Measurements from ENCODE around the gene ATP4B.

Gene ATP4B

DNA sequence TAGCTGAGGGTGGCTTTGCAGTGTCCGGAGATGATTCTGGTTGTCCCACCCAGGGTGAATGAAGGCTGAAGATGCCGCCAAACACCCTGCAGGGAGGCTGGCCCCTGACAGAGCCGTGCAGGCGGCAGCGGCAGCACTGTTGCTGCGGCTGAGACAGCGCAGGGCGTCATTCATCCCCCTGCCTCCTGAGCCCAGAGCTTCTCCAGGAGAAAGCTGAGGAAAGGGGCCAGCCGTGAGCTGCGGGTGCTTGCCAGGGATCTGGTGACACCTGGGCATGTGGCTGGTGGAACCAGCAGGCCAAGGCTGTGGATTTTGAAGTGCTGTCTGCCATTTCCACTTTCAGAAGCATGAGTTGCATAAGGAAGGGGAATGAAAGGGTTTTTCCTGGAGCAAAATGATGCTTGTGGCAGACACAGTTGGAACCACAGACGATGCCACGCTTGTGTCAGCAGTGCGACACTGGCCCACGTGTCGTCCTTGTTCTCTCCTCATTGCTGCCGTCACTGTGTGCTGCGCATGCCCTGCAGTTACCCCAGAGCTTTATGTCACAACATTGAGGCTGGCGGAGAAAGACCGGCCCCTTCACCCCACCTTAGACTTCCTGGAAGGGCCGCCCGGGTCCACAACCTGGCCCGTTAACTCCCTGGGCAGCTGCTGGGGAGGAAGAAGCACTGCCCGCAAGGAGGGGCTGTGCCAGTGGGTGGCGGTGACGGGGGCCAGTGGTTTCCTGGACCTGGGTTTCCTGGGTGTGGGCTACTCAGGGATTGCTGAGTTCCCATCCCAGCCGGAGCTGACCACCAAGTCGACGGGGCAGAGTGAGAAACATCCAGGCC, 50.7 kb downstream of the ATP4B start:
- Histone ChIP-seq H3K36me3 (ENCODE audit: insufficient read depth, low read length) (peaks cover 6% of the 10 kb centered on the region), H3K9me3 (ENCODE audit: control insufficient read depth, insufficient read depth, low read length) (no peaks in the 10 kb centered on the region), H3K9ac (ENCODE audit: low read depth, low read length) (no peak overlapping the region), H3K4me1 (ENCODE audit: insufficient read depth, low read length) (no peaks in the 10 kb centered on the region)

DNA sequence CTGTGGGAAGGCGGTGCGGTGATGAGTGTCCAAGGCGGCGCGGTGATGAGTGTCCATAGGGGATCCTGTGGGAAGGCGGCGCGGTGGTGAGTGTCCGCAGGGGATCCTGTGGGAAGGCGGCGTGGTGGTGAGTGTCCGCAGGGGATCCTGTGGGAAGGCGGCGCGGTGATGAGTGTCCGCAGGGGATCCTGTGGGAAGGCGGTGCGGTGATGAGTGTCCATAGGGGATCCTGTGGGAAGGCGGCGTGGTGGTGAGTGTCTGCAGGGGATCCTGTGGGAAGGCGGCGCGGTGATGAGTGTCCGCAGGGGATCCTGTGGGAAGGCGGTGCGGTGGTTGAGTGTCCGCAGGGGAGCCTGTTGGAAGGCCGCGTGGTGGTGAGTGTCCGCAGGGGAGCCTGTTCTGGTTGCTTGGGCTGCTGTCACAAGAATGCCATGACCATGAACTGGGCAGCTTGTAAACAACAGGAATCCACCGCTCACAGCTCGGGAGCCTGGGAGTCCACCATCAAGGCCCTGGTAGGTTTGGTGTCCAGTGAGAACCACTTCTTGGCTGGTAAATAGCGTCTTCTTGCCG, 52.0 kb downstream of the ATP4B start:
- Histone ChIP-seq H3K9me3 (ENCODE audit: control insufficient read depth, insufficient read depth, low read length) (no peaks in the 10 kb centered on the region), H3K9ac (ENCODE audit: low read depth, low read length) (no peak overlapping the region), H3K4me1 (ENCODE audit: insufficient read depth, low read length) (no peaks in the 10 kb centered on the region), H3K36me3 (ENCODE audit: insufficient read depth, low read length) (no peaks in the 10 kb centered on the region; the same call in 1 of the 2 replicates)

DNA sequence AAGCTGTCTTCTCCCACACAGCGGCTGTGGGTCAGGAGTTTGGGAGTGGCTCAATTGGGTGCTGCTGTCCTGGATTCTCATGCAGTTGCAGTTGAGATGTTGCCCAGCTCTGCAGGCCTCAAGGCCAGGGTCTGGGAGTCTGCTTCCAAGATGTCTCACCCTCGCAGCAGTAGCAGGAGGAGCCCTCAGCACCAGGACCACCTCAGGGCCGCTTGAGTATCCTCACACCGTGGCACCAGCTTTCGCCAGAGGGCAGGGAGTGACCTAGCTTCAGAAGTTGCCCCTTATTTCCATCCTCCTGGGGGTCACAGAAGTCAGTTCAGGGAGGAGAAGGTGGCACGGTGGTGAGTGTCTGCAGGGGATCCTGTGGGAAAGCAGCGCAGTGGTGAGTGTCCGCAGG, 52.5 kb downstream of the ATP4B start:
- Histone ChIP-seq H3K9ac (ENCODE audit: low read depth, low read length) (no peak overlapping the region), H3K4me1 (ENCODE audit: insufficient read depth, low read length) (no peaks in the 10 kb centered on the region), H3K36me3 (ENCODE audit: insufficient read depth, low read length) (no peaks in the 10 kb centered on the region; the same call in 1 of the 2 replicates), H3K9me3 (ENCODE audit: control insufficient read depth, insufficient read depth, low read length) (no peaks in the 10 kb centered on the region)

DNA sequence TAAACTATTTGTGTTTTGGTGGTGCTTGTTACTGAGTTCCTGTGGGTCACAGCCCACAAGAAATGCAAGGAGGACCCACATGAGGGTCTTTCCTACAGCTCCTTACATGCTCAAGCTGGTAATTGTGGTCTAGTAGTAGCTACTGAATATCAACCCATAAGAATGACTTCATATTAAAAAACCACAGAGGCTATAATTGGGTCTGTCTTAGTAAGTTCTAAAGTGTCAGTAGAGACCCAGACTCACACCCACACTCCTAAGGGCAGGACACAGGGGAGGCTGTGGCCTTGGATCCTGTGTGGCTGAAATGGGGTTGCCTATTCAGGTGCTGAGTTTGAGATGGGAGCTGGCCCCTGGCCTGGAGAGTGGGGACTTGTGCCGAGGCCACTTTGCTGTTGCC, 53.8 kb downstream of the ATP4B start:
- Histone ChIP-seq H3K9ac (ENCODE audit: low read depth, low read length) (no peak overlapping the region), H3K36me3 (ENCODE audit: insufficient read depth, low read length) (peaks cover 5% of the 10 kb centered on the region), H3K4me1 (ENCODE audit: insufficient read depth, low read length) (no peaks in the 10 kb centered on the region), H3K9me3 (ENCODE audit: control insufficient read depth, insufficient read depth, low read length) (no peaks in the 10 kb centered on the region)

DNA sequence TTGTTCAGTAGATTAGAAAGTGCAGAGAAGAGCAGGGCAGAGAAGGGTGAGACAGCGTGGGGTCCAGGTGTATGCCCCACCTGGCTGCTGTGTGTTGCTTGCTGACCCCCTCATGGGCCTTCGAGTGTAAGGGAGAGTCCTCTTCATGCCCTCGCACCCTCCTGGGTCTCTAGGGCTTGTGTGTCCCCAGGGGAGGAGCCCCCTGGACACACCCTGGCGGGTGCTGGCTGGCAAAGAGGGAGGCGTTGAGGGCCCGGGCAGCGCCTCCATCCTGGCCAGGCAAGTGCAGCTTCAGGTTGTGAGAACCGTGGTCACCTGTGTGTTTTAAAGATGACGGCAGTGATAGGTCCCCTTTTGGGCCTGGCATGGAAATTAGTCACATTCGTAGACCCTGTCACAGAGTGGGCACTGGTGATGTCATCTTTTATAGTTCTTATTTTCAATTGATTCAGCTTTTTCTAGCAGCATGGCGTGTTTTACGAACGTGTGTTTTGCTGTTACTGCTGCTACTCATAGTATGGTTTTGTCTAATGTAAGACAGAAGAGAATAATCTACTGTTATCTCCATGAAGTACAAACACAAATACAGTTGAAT, 54.8 kb downstream of the ATP4B start:
- no peak overlapping the region for H3K9ac ChIP-seq (ENCODE audit: low read depth, low read length)
- no peaks in the 10 kb centered on the region for H3K9me3 ChIP-seq (ENCODE audit: control insufficient read depth, insufficient read depth, low read length)
- peaks cover 9% of the 10 kb centered on the region for H3K36me3 ChIP-seq (ENCODE audit: insufficient read depth, low read length)
- H3K4me1 ChIP-seq (ENCODE audit: insufficient read depth, low read length), result no peaks in the 10 kb centered on the region

DNA sequence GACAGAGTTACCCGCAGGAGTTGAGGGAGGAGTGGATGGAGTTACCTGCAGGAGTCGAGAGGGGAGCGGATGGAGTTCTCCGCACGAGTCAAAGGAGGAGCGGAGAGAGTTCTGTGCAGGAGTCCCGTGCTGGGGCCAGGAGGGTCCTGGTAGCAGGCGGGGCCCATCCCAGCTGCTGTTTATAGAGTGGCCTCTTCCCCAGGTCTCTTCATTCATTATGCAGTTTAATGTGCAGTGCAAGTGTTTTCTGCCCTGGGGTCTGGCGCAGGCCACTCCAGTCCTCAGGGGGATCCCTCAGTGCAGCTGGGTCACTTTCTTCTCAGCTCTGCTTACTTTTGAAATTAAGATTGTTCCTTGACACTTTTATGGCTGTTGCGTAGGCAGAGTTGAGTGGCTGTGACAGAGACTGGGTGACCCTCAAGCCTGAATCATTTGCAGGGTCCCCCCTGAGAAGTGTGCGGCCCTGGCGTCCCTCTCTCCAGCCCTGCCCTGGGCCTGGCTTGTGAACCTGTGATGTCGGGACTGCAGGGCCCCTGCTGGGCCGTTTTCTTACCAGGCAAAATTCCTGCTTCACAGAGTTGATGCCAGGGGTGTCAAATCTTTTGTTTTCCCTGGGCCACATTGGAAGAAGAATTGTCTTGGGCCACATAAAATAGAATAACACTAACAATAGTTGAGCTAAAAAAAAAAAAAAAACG, 55.6 kb downstream of the ATP4B start:
- peaks cover 9% of the 10 kb centered on the region for H3K36me3 ChIP-seq (ENCODE audit: insufficient read depth, low read length)
- H3K9me3 ChIP-seq (ENCODE audit: control insufficient read depth, insufficient read depth, low read length), result no peaks in the 10 kb centered on the region
- H3K4me1 ChIP-seq (ENCODE audit: insufficient read depth, low read length), result no peaks in the 10 kb centered on the region
- no peak overlapping the region for H3K9ac ChIP-seq (ENCODE audit: low read depth, low read length)

DNA sequence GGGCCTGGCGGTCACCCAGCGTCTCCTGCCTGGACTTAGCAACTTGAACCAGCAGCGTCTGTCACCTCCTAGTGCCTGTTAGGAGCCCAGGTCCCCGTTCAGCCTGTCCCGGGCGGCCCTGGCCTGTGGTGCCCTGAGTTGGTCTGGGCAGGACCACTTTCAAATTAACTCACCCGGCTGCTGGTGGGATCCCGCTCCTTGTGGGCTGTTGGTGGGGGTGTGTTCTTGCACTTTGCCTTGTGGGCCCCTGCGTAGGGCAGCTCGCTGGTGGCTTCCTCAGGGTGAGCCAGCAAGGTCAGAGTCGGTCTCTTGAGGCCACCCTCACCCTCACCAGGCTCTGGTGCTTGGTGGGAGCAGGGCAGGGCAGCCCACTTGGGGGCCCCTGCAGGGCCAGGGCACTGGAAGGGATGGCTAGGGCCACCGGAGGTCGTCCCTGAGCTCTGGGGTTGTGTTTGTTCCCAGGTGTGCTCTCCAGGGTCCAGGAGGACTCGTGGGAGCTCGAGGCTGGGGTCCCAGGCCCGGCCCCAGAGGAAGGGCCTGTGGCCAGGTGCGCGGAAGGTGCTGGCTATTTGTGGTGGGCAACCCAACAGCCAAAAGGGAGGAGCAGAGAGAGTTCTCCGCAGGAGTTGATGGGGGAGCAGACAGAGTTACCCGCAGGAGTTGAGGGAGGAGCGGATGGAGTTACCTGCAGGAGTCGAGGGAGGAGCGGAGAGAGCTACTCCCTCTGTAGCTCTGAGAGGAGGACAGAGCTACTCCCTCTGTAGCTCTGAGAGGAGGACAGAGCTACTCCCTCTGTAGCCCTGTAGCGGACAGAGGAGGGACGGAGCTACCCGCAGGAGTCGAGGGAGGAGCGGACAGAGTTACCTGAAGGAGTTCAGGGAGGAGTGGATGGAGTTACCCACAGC, 56.6 kb downstream of the ATP4B start:
- Histone ChIP-seq H3K4me1 (ENCODE audit: insufficient read depth, low read length) (no peaks in the 10 kb centered on the region), H3K9ac (ENCODE audit: low read depth, low read length) (no peak overlapping the region), H3K36me3 (ENCODE audit: insufficient read depth, low read length) (peaks cover 9% of the 10 kb centered on the region), H3K9me3 (ENCODE audit: control insufficient read depth, insufficient read depth, low read length) (no peaks in the 10 kb centered on the region)

DNA sequence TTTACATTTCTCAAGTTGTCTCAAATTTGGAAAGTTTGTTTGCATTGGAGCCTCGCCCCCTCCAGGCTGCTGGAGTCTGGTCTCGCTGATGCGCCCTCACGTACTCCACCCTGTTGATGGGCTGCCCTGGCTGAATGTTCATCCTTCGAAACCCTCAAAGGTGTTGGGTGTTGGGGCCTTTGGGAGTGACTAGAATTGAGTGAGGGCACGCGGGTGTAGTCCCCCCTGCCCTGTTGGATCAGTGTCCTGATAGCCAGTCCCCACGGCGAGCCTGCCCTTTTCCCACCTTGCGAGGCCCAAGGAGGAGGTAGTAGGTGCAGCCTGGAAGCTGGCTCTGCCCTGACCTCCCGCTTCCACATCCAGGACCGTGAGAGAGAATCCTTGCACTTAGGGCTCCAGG, 58.6 kb downstream of the ATP4B start:
- Histone ChIP-seq H3K36me3 (ENCODE audit: insufficient read depth, low read length) (peaks cover 13% of the 10 kb centered on the region), H3K4me1 (ENCODE audit: insufficient read depth, low read length) (no peaks in the 10 kb centered on the region), H3K9me3 (ENCODE audit: control insufficient read depth, insufficient read depth, low read length) (no peaks in the 10 kb centered on the region), H3K9ac (ENCODE audit: low read depth, low read length) (no peak overlapping the region)
